ENCODE measurements around the gene COL4A3. TPM values are rescaled to one million over a fixed set of nuclear protein-coding genes. Genes with fewer than 3 reads are reported as not detected.

The COL4A3 gene
- total RNA-seq, 1 donor from 2014 or later = 4.4 TPM

- Histone ChIP-seq H3K36me3 (peaks cover 9% of the 10 kb centered on the region), H3K4me3 (no peak overlapping the region), H3K9me3 (replicated peaks) (no peaks in the 10 kb centered on the region), H3K27me3 (ENCODE audit: low read depth) (peaks cover 11% of the 10 kb centered on the region), H3K27ac (replicated peaks) (no peak overlapping the region), H3K4me1 (no peaks in the 10 kb centered on the region)
- intact Hi-C loops (cut with micrococcal nuclease) = no loop called here
- no peak for DNase-seq
- no peak for TF ChIP-seq CTCF (IDR thresholded peaks at IDR 0.05; ENCODE audit: borderline replicate concordance)
These were observed 40.7 kb upstream of the COL4A3 start for GRCh38 chr2:227123697-227124096.

GRCh38 chr2:227124811-227125210 is 39.6 kb upstream of the COL4A3 start:
- no peaks in the 10 kb centered on the region for H3K4me1 ChIP-seq
- H3K27me3 ChIP-seq (ENCODE audit: low read depth) = peaks cover 11% of the 10 kb centered on the region
- no peaks in the 10 kb centered on the region for H3K9me3 ChIP-seq (replicated peaks)
- DNase-seq = no peak
- no peak for TF ChIP-seq CTCF (IDR thresholded peaks at IDR 0.05; ENCODE audit: borderline replicate concordance)
- no peak overlapping the region for H3K4me3 ChIP-seq
- no peak overlapping the region for H3K27ac ChIP-seq (replicated peaks)
- H3K36me3 ChIP-seq = peaks cover 7% of the 10 kb centered on the region
- intact Hi-C loops (cut with micrococcal nuclease) = no loop called here

- peaks cover 1% of the 10 kb centered on the region for H3K36me3 ChIP-seq
- H3K9me3 ChIP-seq (replicated peaks) = no peaks in the 10 kb centered on the region
- H3K4me3 ChIP-seq = no peak overlapping the region
- no peak for DNase-seq
- no peak overlapping the region for H3K27ac ChIP-seq (replicated peaks)
- peaks cover 11% of the 10 kb centered on the region for H3K27me3 ChIP-seq (ENCODE audit: low read depth)
- intact Hi-C loops (cut with micrococcal nuclease) = no loop called here
- H3K4me1 ChIP-seq = peaks cover 6% of the 10 kb centered on the region
- TF ChIP-seq CTCF (IDR thresholded peaks at IDR 0.05; ENCODE audit: borderline replicate concordance) = no peak
These were observed 38.9 kb upstream of the COL4A3 start for GRCh38 chr2:227125506-227125905.

- H3K9me3 ChIP-seq (replicated peaks) = no peaks in the 10 kb centered on the region
- no peaks in the 10 kb centered on the region for H3K36me3 ChIP-seq
- no peak for TF ChIP-seq CTCF (IDR thresholded peaks at IDR 0.05; ENCODE audit: borderline replicate concordance)
- H3K27ac ChIP-seq (replicated peaks) = no peak overlapping the region
- no peak overlapping the region for H3K4me3 ChIP-seq
- DNase-seq = no peak
- H3K27me3 ChIP-seq (ENCODE audit: low read depth) = peaks cover 11% of the 10 kb centered on the region
- H3K4me1 ChIP-seq = peaks cover 8% of the 10 kb centered on the region
- intact Hi-C loops (cut with micrococcal nuclease) = no loop called here
These were observed 37.2 kb upstream of the COL4A3 start for GRCh38 chr2:227127201-227127600.

GRCh38 chr2:227130636-227131035 is 33.8 kb upstream of the COL4A3 start:
- intact Hi-C loops (cut with micrococcal nuclease) = no loop called here
- peak overlapping the region; percentile 8 for H3K27ac ChIP-seq (replicated peaks)

More at GRCh38 chr2:227130636-227131035, 33.8 kb upstream of the COL4A3 start:
- no peak for DNase-seq
- Histone ChIP-seq H3K4me3 (no peak overlapping the region), H3K9me3 (replicated peaks) (no peaks in the 10 kb centered on the region), H3K36me3 (no peaks in the 10 kb centered on the region), H3K4me1 (peaks cover 19% of the 10 kb centered on the region), H3K27me3 (ENCODE audit: low read depth) (peaks cover 7% of the 10 kb centered on the region)
- TF ChIP-seq CTCF (IDR thresholded peaks at IDR 0.05; ENCODE audit: borderline replicate concordance) = no peak

All from left ventricle myocardium inferior (tissue), 1 donor.